ENCODE data around the gene OR2AE1.

Gene OR2AE1

GRCh38 chr7:99860281-99861127 is 16.3 kb downstream of the OR2AE1 start:
- no peak overlapping the region for H3K4me3 ChIP-seq (ENCODE audit: low read depth, low read length)

- no peak overlapping the region for H3K4me3 ChIP-seq (ENCODE audit: low read depth, low read length)
Measured at GRCh38 chr7:99855236-99855635, 21.6 kb downstream of the OR2AE1 start.

GRCh38 chr7:99848420-99849216 is 28.2 kb downstream of the OR2AE1 start:
- no peak overlapping the region for H3K4me3 ChIP-seq (ENCODE audit: low read depth, low read length)

- no peak overlapping the region for H3K4me3 ChIP-seq (ENCODE audit: low read depth, low read length)
Measured at GRCh38 chr7:99844328-99844727, 32.5 kb downstream of the OR2AE1 start.

GRCh38 chr7:99843808-99844207 is 33.0 kb downstream of the OR2AE1 start:
- no peak overlapping the region for H3K4me3 ChIP-seq (ENCODE audit: low read depth, low read length)

- H3K4me3 ChIP-seq (ENCODE audit: low read depth, low read length): no peak overlapping the region
Measured at GRCh38 chr7:99842926-99843325, 33.9 kb downstream of the OR2AE1 start.

GRCh38 chr7:99840136-99840869 is 36.5 kb downstream of the OR2AE1 start:
- no peak overlapping the region for H3K4me3 ChIP-seq (ENCODE audit: low read depth, low read length)

GRCh38 chr7:99839287-99840021 is 37.4 kb downstream of the OR2AE1 start:
- H3K4me3 ChIP-seq (ENCODE audit: low read depth, low read length): no peak overlapping the region

- H3K4me3 ChIP-seq (ENCODE audit: low read depth, low read length): no peak overlapping the region
Measured at GRCh38 chr7:99837649-99838361, 39.0 kb downstream of the OR2AE1 start.

GRCh38 chr7:99835189-99835588 is 41.6 kb downstream of the OR2AE1 start:
- no peak overlapping the region for H3K4me3 ChIP-seq (ENCODE audit: low read depth, low read length)

- H3K4me3 ChIP-seq (ENCODE audit: low read depth, low read length): no peak overlapping the region
Measured at GRCh38 chr7:99834382-99834781, 42.5 kb downstream of the OR2AE1 start.

GRCh38 chr7:99833289-99833877 is 43.5 kb downstream of the OR2AE1 start:
- no peak overlapping the region for H3K4me3 ChIP-seq (ENCODE audit: low read depth, low read length)

GRCh38 chr7:99831595-99831994 is 45.2 kb downstream of the OR2AE1 start:
- no peak overlapping the region for H3K4me3 ChIP-seq (ENCODE audit: low read depth, low read length)

- no peak overlapping the region for H3K4me3 ChIP-seq (ENCODE audit: low read depth, low read length)
Measured at GRCh38 chr7:99829524-99830160, 47.2 kb downstream of the OR2AE1 start.

GRCh38 chr7:99828811-99829210 is 48.0 kb downstream of the OR2AE1 start:
- H3K4me3 ChIP-seq (ENCODE audit: low read depth, low read length): no peak overlapping the region

- no peak overlapping the region for H3K4me3 ChIP-seq (ENCODE audit: low read depth, low read length)
Measured at GRCh38 chr7:99827040-99827778, 49.6 kb downstream of the OR2AE1 start.

Measured in iPS-11a (cell line).